OCI-LY1 (cell line): ENCODE results near the gene VDR.
"Not testable (repeated sequence)": the region's sequence is repeated elsewhere in the genome, so short reads cannot be mapped to it uniquely, and the experiment has no call there.

ENCODE experiments used
- H2AFZ ChIP-seq: fragments of 200-600 bp; sonication (generic), shearing (Covaris generic); 2 replicates; pipeline ENCODE4 v1.6.0; 2014; ENCODE audit warnings: antibody characterized with exemption, mild to moderate bottlenecking, low read length
- H3F3A ChIP-seq: fragments of 200-600 bp; sonication (generic), shearing (Covaris generic); 2 replicates; pipeline ENCODE4 v1.6.0; 2014; ENCODE audit warnings: mild to moderate bottlenecking, antibody characterized with exemption, low read length, moderate library complexity; ENCODE audit not compliant: insufficient read depth
- H3K27ac ChIP-seq: fragments of 200-600 bp; sonication (generic); 2 replicates; pipeline ENCODE4 v1.5.1; 2014; ENCODE audit warnings: low read length, mixed run types, mild to moderate bottlenecking, low read depth; ENCODE audit not compliant: poor library complexity, severe bottlenecking
- H3K27me3 ChIP-seq: fragments of 200-600 bp; sonication (generic); 2 replicates; pipeline ENCODE4 v1.6.0; 2014; ENCODE audit warnings: antibody characterized with exemption, mild to moderate bottlenecking, low read length, moderate library complexity; ENCODE audit not compliant: insufficient read depth
- H3K36me3 ChIP-seq: fragments of 200-600 bp; sonication (generic); 2 replicates; pipeline ENCODE4 v1.6.1; 2014; ENCODE audit warnings: mild to moderate bottlenecking, antibody characterized with exemption, low read length, moderate library complexity, mixed read lengths; ENCODE audit not compliant: insufficient read depth
- H3K4me1 ChIP-seq: fragments of 200-600 bp; sonication (generic); 2 replicates; pipeline ENCODE4 v1.5.1; 2014; ENCODE audit warnings: mild to moderate bottlenecking, low read length, moderate library complexity; ENCODE audit not compliant: insufficient read depth, severe bottlenecking
- H3K4me2 ChIP-seq: fragments of 200-600 bp; sonication (generic), shearing (Covaris generic); 2 replicates; pipeline ENCODE4 v1.6.1; 2014; ENCODE audit warnings: low read length
- H3K4me3 ChIP-seq: fragments of 200-600 bp; sonication (generic); 2 replicates; pipeline ENCODE4 v1.5.1; 2014; ENCODE audit warnings: low read length, low read depth, mild to moderate bottlenecking, mixed read lengths; ENCODE audit not compliant: poor library complexity, severe bottlenecking
- H3K79me2 ChIP-seq: fragments of 200-600 bp; shearing (Covaris generic); 2 replicates; pipeline ENCODE4 v1.6.1; 2016; ENCODE audit warnings: mixed run types, low read length, mixed read lengths; ENCODE audit not compliant: insufficient read depth
- H3K9ac ChIP-seq: fragments of 200-600 bp; sonication (generic), shearing (Covaris generic); 2 replicates; pipeline ENCODE4 v1.6.1; 2014; ENCODE audit warnings: mild to moderate bottlenecking, low read length, mixed read lengths
- H3K9me2 ChIP-seq: fragments of 200-600 bp; sonication (generic), shearing (Covaris generic); 2 replicates; pipeline ENCODE4 v1.6.1; 2014; ENCODE audit warnings: low read depth, mild to moderate bottlenecking, low read length, mixed read lengths
- H3K9me3 ChIP-seq: fragments of 200-600 bp; shearing (Covaris generic); 2 replicates; pipeline ENCODE4 v1.6.1; 2014; ENCODE audit warnings: low read length, mixed read lengths
- H4K20me1 ChIP-seq: fragments of 200-600 bp; sonication (generic), shearing (Covaris generic); 2 replicates; pipeline ENCODE4 v1.6.0; 2016; ENCODE audit warnings: mild to moderate bottlenecking, low read length; ENCODE audit not compliant: insufficient read depth
- EZH2 ChIP-seq: fragments of 200-600 bp; sonication (generic), shearing (Covaris generic); IDR thresholded peaks from 2 replicates; pipeline ENCODE4 v1.8.0; 2017; ENCODE audit warnings: borderline replicate concordance, mixed run types, mild to moderate bottlenecking, antibody characterized with exemption, low read length, moderate library complexity, mixed read lengths
- TF ChIP-seq, protein P1 (sequence below): fragments of 200-600 bp; sonication (generic), shearing (Covaris generic); IDR thresholded peaks from 2 replicates; pipeline ENCODE4 v1.5.1; 2017; ENCODE audit warnings: mild to moderate bottlenecking, antibody characterized with exemption, low read length, moderate library complexity, mixed read lengths

The VDR gene

DNA sequence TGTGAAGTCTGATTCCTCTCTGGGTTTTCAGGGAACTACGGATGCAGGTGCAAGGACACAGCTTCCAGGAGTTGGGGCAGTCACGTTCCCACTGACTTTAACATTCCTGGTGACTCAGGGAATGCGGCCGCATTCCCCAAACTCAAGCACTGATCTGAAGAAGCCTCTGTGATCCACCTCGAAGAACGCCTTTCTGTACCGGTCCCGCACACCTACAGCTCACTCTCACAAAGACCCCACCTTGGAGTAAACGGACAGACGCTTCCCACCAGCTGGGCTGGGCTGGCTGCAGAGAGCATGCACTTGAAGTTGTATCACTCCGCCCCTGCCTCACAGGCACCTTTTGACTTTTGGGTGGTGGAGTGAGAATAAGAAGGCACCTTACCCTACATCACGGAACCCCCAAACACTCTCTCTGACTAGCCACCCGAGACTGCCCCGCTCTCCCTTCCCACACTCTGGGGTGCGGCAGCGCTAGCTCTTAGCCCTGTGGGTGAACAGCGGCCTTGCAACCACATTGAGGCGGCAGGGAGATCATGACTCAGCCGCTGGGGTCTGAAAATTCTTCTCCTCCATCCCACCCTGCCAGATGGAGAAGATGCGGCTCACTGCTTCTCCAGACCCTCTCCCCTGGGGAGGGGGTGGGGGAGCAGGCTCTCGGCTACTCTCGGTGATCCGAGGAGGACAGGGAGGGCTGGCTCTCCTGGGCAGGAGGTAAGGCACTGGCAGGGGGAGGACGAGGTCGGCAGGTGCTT lies 61.4 kb downstream of the VDR start:
- Histone ChIP-seq H3K9ac (no peak overlapping the region), H3F3A (no peaks in the 10 kb centered on the region), H3K36me3 (no peaks in the 10 kb centered on the region), H3K27me3 (no peaks in the 10 kb centered on the region), H4K20me1 (no peaks in the 10 kb centered on the region), H3K4me1 (no peaks in the 10 kb centered on the region), H3K9me2 (no peaks in the 10 kb centered on the region), H3K79me2 (no peaks in the 10 kb centered on the region), H3K4me3 (no peak overlapping the region), H3K4me2 (no peak overlapping the region), H3K9me3 (no peaks in the 10 kb centered on the region), H2AFZ (no peak overlapping the region), H3K27ac (no peak overlapping the region)
- no peak for TF ChIP-seq EZH2
- TF ChIP-seq, protein P1, sequence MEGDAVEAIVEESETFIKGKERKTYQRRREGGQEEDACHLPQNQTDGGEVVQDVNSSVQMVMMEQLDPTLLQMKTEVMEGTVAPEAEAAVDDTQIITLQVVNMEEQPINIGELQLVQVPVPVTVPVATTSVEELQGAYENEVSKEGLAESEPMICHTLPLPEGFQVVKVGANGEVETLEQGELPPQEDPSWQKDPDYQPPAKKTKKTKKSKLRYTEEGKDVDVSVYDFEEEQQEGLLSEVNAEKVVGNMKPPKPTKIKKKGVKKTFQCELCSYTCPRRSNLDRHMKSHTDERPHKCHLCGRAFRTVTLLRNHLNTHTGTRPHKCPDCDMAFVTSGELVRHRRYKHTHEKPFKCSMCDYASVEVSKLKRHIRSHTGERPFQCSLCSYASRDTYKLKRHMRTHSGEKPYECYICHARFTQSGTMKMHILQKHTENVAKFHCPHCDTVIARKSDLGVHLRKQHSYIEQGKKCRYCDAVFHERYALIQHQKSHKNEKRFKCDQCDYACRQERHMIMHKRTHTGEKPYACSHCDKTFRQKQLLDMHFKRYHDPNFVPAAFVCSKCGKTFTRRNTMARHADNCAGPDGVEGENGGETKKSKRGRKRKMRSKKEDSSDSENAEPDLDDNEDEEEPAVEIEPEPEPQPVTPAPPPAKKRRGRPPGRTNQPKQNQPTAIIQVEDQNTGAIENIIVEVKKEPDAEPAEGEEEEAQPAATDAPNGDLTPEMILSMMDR, result no peak

GRCh38 chr12:47842543-47842942 lies 62.3 kb downstream of the VDR start:
- not testable (repeated sequence) for H3K4me3 ChIP-seq, H4K20me1 ChIP-seq, H3K4me2 ChIP-seq, H3K27ac ChIP-seq, H3F3A ChIP-seq, H3K36me3 ChIP-seq, H3K9me3 ChIP-seq, H3K9me2 ChIP-seq, H3K27me3 ChIP-seq, H3K4me1 ChIP-seq, H2AFZ ChIP-seq, H3K9ac ChIP-seq, H3K79me2 ChIP-seq

DNA sequence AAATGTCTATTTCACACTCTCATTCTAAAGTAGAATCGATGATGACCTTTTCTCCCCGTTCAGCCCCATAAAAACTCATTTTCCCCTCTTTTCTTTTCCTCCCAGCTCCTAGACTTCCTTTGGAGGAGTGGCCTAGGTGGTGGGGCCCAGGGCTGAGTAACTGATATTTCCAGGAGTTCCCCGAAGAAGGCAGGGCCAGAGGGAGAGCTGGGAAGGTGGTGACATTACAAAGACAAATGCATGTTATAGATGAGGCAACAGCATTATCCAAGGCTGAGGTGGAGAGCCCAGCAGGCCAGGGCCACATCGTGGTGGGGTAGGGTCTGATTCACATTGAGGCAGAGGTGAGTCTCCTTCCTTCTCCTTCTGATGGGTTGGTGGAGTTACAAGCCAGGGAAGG lies 62.9 kb downstream of the VDR start:
- Histone ChIP-seq H3K4me1 (peaks cover 9% of the 10 kb centered on the region), H3F3A (0 out of 2 replicates have a peak, but pooled peaks cover under 1% of the 10 kb centered on the region), H3K9me2 (no peaks in the 10 kb centered on the region), H3K4me3 (no peak overlapping the region), H2AFZ (no peak overlapping the region), H4K20me1 (no peaks in the 10 kb centered on the region), H3K27me3 (no peaks in the 10 kb centered on the region), H3K79me2 (no peaks in the 10 kb centered on the region), H3K9me3 (no peaks in the 10 kb centered on the region), H3K27ac (no peak overlapping the region), H3K9ac (no peak overlapping the region), H3K4me2 (no peak overlapping the region), H3K36me3 (no peaks in the 10 kb centered on the region)
- TF ChIP-seq, protein P1, result no peak
- no peak for TF ChIP-seq EZH2

GRCh38 chr12:47841501-47841900 lies 63.3 kb downstream of the VDR start:
- peaks cover 14% of the 10 kb centered on the region for H3K4me1 ChIP-seq
- H3K27me3 ChIP-seq, result no peaks in the 10 kb centered on the region
- H3K4me2 ChIP-seq, result no peak overlapping the region
- no peak overlapping the region for H3K27ac ChIP-seq
- H4K20me1 ChIP-seq, result no peaks in the 10 kb centered on the region
- H3K36me3 ChIP-seq, result no peaks in the 10 kb centered on the region
- no peaks in the 10 kb centered on the region for H3K9me3 ChIP-seq
- H3K9ac ChIP-seq, result no peak overlapping the region
- no peak for TF ChIP-seq EZH2
- TF ChIP-seq, protein P1, result no peak
- H3K4me3 ChIP-seq, result no peak overlapping the region
- H3K9me2 ChIP-seq, result no peaks in the 10 kb centered on the region
- H3F3A ChIP-seq, result 0 out of 2 replicates have a peak, but pooled peaks cover 5% of the 10 kb centered on the region
- no peak overlapping the region for H2AFZ ChIP-seq
- no peaks in the 10 kb centered on the region for H3K79me2 ChIP-seq
